GM12878 (cell line): Measurements from ENCODE around the gene MMP10.

Experiments used
- BCL11A ChIP-seq: IDR thresholded peaks from 2 replicates; pipeline ENCODE4 v1.6.1; 2011; ENCODE audit warnings: low read depth, low read length
- CEBPZ ChIP-seq: fragments of 150-350 bp; IDR thresholded peaks from 2 replicates; pipeline ENCODE4 v1.6.1; 2016; ENCODE audit warnings: low read depth, low read length
- CREM ChIP-seq: IDR thresholded peaks from 2 replicates; pipeline ENCODE4 v1.6.1; 2014; ENCODE audit warnings: antibody characterized with exemption, low read depth
- CTCF ChIP-seq, 3 experiments: IDR thresholded peaks in 2 of 3; conservative IDR thresholded peaks in 1 of 3; 2 replicates each; pipeline ENCODE4 v1.5.1; 2011; ENCODE audit warnings: low read depth in 3 of 3, low read length in 3 of 3, mild to moderate bottlenecking in 3 of 3, control low read depth in 2 of 3, moderate library complexity in 2 of 3, inconsistent platforms in 1 of 3, mixed read lengths in 1 of 3; ENCODE audit not compliant: control insufficient read depth in 2 of 3, insufficient read depth in 1 of 3; ENCODE audit errors: extremely low read depth in 1 of 3
- ESRRA ChIP-seq: IDR thresholded peaks from 2 replicates; pipeline ENCODE4 v1.6.1; 2012; ENCODE audit warnings: mild to moderate bottlenecking, low read length, improper control_type of control experiment
- HDAC2 ChIP-seq: fragments of 200-600 bp; sonication (generic); IDR thresholded peaks from 2 replicates; pipeline ENCODE4 v1.6.1; 2017
- IRF3 ChIP-seq: fragments of 450-650 bp; IDR thresholded peaks from 2 replicates; pipeline ENCODE4 v1.6.1; 2014; ENCODE audit warnings: mild to moderate bottlenecking
- NFYB ChIP-seq: IDR thresholded peaks from 2 replicates; pipeline ENCODE4 v1.6.1; 2011; ENCODE audit warnings: low read depth, mild to moderate bottlenecking, low read length, improper control_type of control experiment, moderate library complexity; ENCODE audit not compliant: insufficient read depth
- POLR2A ChIP-seq: IDR thresholded peaks from 2 replicates; pipeline ENCODE4 v1.6.1; 2011; ENCODE audit warnings: low read depth, mild to moderate bottlenecking, low read length
- POLR2AphosphoS5 ChIP-seq: IDR thresholded peaks from 2 replicates; pipeline ENCODE4 v1.6.1; 2011; ENCODE audit warnings: mild to moderate bottlenecking, low read length, inconsistent platforms
- SIN3A ChIP-seq: IDR thresholded peaks from 2 replicates; pipeline ENCODE4 v1.6.1; 2012; ENCODE audit warnings: low read depth, low read length, improper control_type of control experiment
- ZBTB11 ChIP-seq: fragments of 450-650 bp; formaldehyde crosslinking; IDR thresholded peaks from 2 replicates; pipeline ENCODE4 v1.5.0; 2022; ENCODE audit warnings: mild to moderate bottlenecking, missing genetic modification characterization
- TF ChIP-seq, protein P1 (sequence below): fragments of 450-650 bp; IDR thresholded peaks from 2 replicates; pipeline ENCODE4 v1.6.1; 2018; ENCODE audit warnings: borderline replicate concordance, mild to moderate bottlenecking; ENCODE audit not compliant: partially characterized antibody

DNA sequence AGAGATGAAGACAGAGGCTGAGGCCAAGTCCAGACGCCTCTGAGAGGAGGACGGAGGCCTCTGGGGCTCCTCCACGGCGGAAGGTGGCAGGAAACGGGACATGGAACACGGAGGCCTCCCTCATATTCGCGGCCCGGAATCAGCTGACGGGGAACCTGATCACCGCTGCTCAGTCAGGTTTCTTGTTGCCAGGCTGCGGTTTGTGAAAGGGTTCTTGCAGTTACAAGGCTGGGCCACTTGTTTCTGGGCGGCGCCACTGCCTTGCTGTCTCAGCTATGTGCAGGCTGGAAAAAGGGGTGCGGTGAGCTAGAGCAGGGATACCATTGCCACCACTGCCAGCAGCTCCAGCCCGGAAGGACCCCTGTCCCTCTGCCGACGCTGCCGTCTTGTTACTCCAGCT lies 27.5 kb upstream of the MMP10 start:
- TF ChIP-seq HDAC2 (no peak), CTCF (IDR thresholded peaks at IDR 0.05 in 2 of 3, conservative IDR thresholded peaks at IDR 0.05 in 1 of 3; ENCODE audit: control insufficient read depth in 2 of 3, extremely low read depth in 1 of 3, insufficient read depth in 1 of 3, low read depth in 3 of 3, low read length in 3 of 3) (peak; percentile 23 to 49 (median 23); a peak in 4 of 6 replicates), CREM (no peak), ZBTB11 (no peak), ESRRA (no peak), CEBPZ (no peak), BCL11A (no peak), POLR2A (no peak), IRF3 (no peak), SIN3A (no peak), NFYB (no peak), POLR2AphosphoS5 (no peak)
- TF ChIP-seq, protein P1, sequence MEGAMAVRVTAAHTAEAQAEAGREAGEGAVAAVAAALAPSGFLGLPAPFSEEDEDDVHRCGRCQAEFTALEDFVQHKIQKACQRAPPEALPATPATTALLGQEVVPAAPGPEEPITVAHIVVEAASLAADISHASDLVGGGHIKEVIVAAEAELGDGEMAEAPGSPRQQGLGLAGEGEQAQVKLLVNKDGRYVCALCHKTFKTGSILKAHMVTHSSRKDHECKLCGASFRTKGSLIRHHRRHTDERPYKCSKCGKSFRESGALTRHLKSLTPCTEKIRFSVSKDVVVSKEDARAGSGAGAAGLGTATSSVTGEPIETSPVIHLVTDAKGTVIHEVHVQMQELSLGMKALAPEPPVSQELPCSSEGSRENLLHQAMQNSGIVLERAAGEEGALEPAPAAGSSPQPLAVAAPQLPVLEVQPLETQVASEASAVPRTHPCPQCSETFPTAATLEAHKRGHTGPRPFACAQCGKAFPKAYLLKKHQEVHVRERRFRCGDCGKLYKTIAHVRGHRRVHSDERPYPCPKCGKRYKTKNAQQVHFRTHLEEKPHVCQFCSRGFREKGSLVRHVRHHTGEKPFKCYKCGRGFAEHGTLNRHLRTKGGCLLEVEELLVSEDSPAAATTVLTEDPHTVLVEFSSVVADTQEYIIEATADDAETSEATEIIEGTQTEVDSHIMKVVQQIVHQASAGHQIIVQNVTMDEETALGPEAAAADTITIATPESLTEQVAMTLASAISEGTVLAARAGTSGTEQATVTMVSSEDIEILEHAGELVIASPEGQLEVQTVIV = no peak
